K562 (cell line): ENCODE results near the gene SLC29A3. TPM values are rescaled to one million over a fixed set of nuclear protein-coding genes. Genes with fewer than 3 reads are reported as not detected.

Experiments
- ATAC-seq: fragments of 200-7000 bp; cut with Tn5 transposase; 3 replicates; pipeline ENCODE4 v1.9.1; 2020; ENCODE audit warnings: moderate library complexity
- BruUV-seq: library from RNA; stranded (reverse); fragments of 400-500 nt; replicated peaks from 2 replicates; lab custom pipeline; 2021; lab: Mats Ljungman, UMichigan
- CTCF ChIA-PET: fragments of 300-600 bp; formaldehyde crosslinking; extraction: SDS; loops from one replicate; lab custom pipeline; 2021; ENCODE audit warnings: low intra/inter-chr PET ratio; lab: Yijun Ruan, JAX
- POLR2A ChIA-PET: fragments of 300-600, 350-650 bp; sonication (Branson Sonifier 250); formaldehyde crosslinking; extraction: SDS; loops from one replicate; lab custom pipeline; 2021; ENCODE audit warnings: antibody characterized with exemption, inconsistent platforms; lab: Yijun Ruan, JAX
- DNase-seq, 4 experiments: peaks; one replicate each; pipeline versions ENCODE4 v3.0.0 to v3.0.0-alpha.2; 2011 to 2018; ENCODE audit warnings: low spot score in 3 of 4, mixed read lengths in 3 of 4; ENCODE audit errors: extremely low read depth in 1 of 4
- FAIRE-seq: peaks from 2 replicates; lab custom pipeline; 2011; peaks lifted over from hg19 to GRCh38; lab: Jason Lieb, UNC
- H2AFZ ChIP-seq: 2 replicates; pipeline ENCODE4 v1.6.0; 2011; ENCODE audit warnings: low read depth, low read length, control low read depth, inconsistent platforms
- H3K27ac ChIP-seq: fragments of 200-600 bp; 3 replicates; pipeline ENCODE4 v1.8.0; 2011; ENCODE audit warnings: low read depth, mild to moderate bottlenecking, control low read depth, inconsistent platforms, low read length, moderate library complexity, mixed read lengths; ENCODE audit errors: extremely low read depth
- H3K27me3 ChIP-seq, 2 experiments: fragments of 300-600 bp in 1 of 2; 2 replicates in 1 of 2; 3 replicates in 1 of 2; pipeline versions ENCODE4 v1.6.0 to v1.8.0; 2011; ENCODE audit warnings: inconsistent platforms in 2 of 2, low read length in 2 of 2, mild to moderate bottlenecking in 1 of 2, mixed read lengths in 1 of 2, moderate library complexity in 1 of 2; ENCODE audit not compliant: control insufficient read depth in 2 of 2, insufficient read depth in 2 of 2
- H3K36me3 ChIP-seq: fragments of 300-600 bp; 3 replicates; pipeline ENCODE4 v1.8.0; 2011; ENCODE audit warnings: mild to moderate bottlenecking, low read length, inconsistent platforms; ENCODE audit not compliant: control insufficient read depth, insufficient read depth
- H3K4me1 ChIP-seq, 2 experiments: fragments of 200-600 bp in 1 of 2; replicated peaks in 1 of 2; 2 replicates in 1 of 2; 3 replicates in 1 of 2; pipeline versions ENCODE4 v1.5.1 to v1.8.0; 2011; ENCODE audit warnings: inconsistent platforms in 2 of 2, low read length in 2 of 2, mild to moderate bottlenecking in 1 of 2, mixed read lengths in 1 of 2, moderate library complexity in 1 of 2; ENCODE audit not compliant: control insufficient read depth in 2 of 2, insufficient read depth in 2 of 2
- H3K4me2 ChIP-seq: 2 replicates; pipeline ENCODE4 v1.6.1; 2011; ENCODE audit warnings: low read length, control low read depth, inconsistent platforms, mixed read lengths; ENCODE audit not compliant: insufficient read depth
- H3K4me3 ChIP-seq: fragments of 200-600 bp; sonication (generic), shearing (Covaris generic); 2 replicates; pipeline ENCODE4 v1.5.1; 2016; ENCODE audit warnings: control low read depth, inconsistent platforms
- H3K79me2 ChIP-seq: fragments of 200-600 bp; 3 replicates; pipeline ENCODE4 v1.8.0; 2011; ENCODE audit warnings: low read length, inconsistent platforms; ENCODE audit not compliant: control insufficient read depth, insufficient read depth
- H3K9ac ChIP-seq, 2 experiments: 2 replicates each; pipeline versions ENCODE4 v1.6.0 to v1.6.1; 2011; ENCODE audit warnings: low read depth in 2 of 2, low read length in 2 of 2, control low read depth in 1 of 2, inconsistent platforms in 1 of 2, mild to moderate bottlenecking in 1 of 2, mixed read lengths in 1 of 2; ENCODE audit not compliant: insufficient read depth in 1 of 2
- H3K9me1 ChIP-seq: one replicate; pipeline ENCODE4 v1.6.0; 2011; ENCODE audit warnings: inconsistent platforms, mild to moderate bottlenecking, low read length, moderate library complexity; ENCODE audit not compliant: control insufficient read depth, insufficient read depth
- H3K9me3 ChIP-seq: replicated peaks from 2 replicates; pipeline ENCODE4 v1.5.1; 2011; ENCODE audit warnings: low read depth, low read length, inconsistent platforms; ENCODE audit not compliant: control insufficient read depth, insufficient read depth
- H4K20me1 ChIP-seq: replicated peaks from 2 replicates; pipeline ENCODE4 v1.6.1; 2011; ENCODE audit warnings: low read length, inconsistent platforms, mixed read lengths; ENCODE audit not compliant: control insufficient read depth, insufficient read depth
- ARID1B ChIP-seq: fragments of 450-650 bp; IDR thresholded peaks from 2 replicates; pipeline ENCODE4 v1.6.1; 2016; ENCODE audit warnings: antibody characterized with exemption, mild to moderate bottlenecking, inconsistent platforms
- COPS2 ChIP-seq: fragments of 450-650 bp; conservative IDR thresholded peaks from 2 replicates; pipeline ENCODE4 v1.6.1; 2016; ENCODE audit warnings: mild to moderate bottlenecking, moderate library complexity
- HEY1 ChIP-seq: fragments of 250-450 bp; sonication (Bioruptor Pico); IDR thresholded peaks from 2 replicates; pipeline ENCODE4 v1.5.0; 2020; ENCODE audit warnings: mild to moderate bottlenecking, moderate library complexity, borderline replicate concordance
- IFI16 ChIP-seq: fragments of 250-450 bp; sonication (Bioruptor Pico); IDR thresholded peaks from 2 replicates; pipeline ENCODE4 v2.1.2; 2022; ENCODE audit warnings: mild to moderate bottlenecking, inconsistent platforms
- ZNF507 ChIP-seq: conservative IDR thresholded peaks from 2 replicates; pipeline ENCODE4 v1.6.1; 2017; ENCODE audit warnings: missing genetic modification characterization, missing compliant biosample characterization
- WGBS: fragments of 100-300 bp; shearing (Covaris generic); methylation state at CpG from one replicate; pipeline ENCODE4 v1.1.6; 2016; ENCODE audit warnings: low coverage, mixed read lengths; ENCODE audit not compliant: insufficient coverage; ENCODE audit errors: missing lambda C conversion rate; 5-methylcytosine and 5-hydroxymethylcytosine counted together
- in situ Hi-C: fragments of 300-500 bp; cut with MboI; formaldehyde crosslinking; loops from 4 replicates; pipeline ENCODE4 v1.15.0; 2018; ENCODE audit warnings: inconsistent platforms, mixed read lengths
- intact Hi-C: fragments of 100-400 bp; cut with micrococcal nuclease; formaldehyde crosslinking; loops from 2 replicates; pipeline ENCODE4 v1.14.2; 2022
- polyA plus RNA-seq, 8 experiments: library from polyadenylated mRNA; depleted of rRNA in 4 of 8; stranded (reverse) in 5 of 8; unstranded in 3 of 8; fragments of >200 nt; fragmentation: Nextera tagmentation in 2 of 8; fragmentation: Illumina TruSeq in 1 of 8; extraction: Ambion mirVana in 2 of 8; extraction: Trizol in 1 of 8; gene quantifications; 2 replicates each; pipeline versions ENCODE4 v1.2.1 to v1.2.3, GENCODE V29; 2011 to 2014; ENCODE audit warnings: inconsistent platforms in 1 of 8, missing spikeins in 1 of 8
- total RNA-seq, 7 experiments: library from RNA; depleted of rRNA in 6 of 7; stranded (reverse); fragments of >200 nt in 6 of 7; fragmentation: Illumina TruSeq in 2 of 7; extraction: Trizol in 2 of 7; gene quantifications; 2 replicates each; pipeline versions ENCODE4 v1.2.1 to v1.2.3, GENCODE V29; 2011 to 2021; ENCODE audit warnings: low replicate concordance in 1 of 7
- TF ChIP-seq, protein P1 (sequence below): fragments of 250-450 bp; sonication (Bioruptor Pico); IDR thresholded peaks from 2 replicates; pipeline ENCODE4 v1.4.0; 2020
- TF ChIP-seq, protein P2 (sequence below): fragments of 250-450 bp; sonication (Bioruptor Pico); IDR thresholded peaks from 2 replicates; pipeline ENCODE4 v1.9.0; 2021; ENCODE audit warnings: mild to moderate bottlenecking, inconsistent platforms

The SLC29A3 gene
- total and polyA plus RNA-seq, 9 of the 15 experiments (the other 6 are each of a cell fraction or from before 2014, with no cell fraction given), result 2.1 to 10.7 (median 4.6) TPM

DNA sequence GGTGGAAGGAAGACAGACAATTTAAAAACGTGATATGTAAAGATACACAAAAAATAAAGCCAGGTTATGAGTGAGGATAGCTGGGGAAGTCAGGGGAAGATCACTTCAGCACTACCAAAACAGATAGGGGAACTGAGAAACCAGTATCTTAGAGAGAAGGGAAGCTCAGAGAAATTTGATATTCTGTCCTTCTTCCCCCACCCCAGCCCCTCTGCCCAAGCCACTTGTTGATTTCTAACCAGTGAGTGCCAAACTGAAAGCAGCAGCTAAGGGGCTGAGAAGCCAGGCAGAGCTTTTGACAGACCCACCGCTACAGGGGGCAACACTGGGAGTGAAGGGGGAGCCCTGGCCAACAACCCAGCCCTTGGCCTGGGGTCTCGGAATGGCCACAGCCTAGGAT lies 9.1 kb upstream of the SLC29A3 start (continued):
- TF ChIP-seq, protein P1, sequence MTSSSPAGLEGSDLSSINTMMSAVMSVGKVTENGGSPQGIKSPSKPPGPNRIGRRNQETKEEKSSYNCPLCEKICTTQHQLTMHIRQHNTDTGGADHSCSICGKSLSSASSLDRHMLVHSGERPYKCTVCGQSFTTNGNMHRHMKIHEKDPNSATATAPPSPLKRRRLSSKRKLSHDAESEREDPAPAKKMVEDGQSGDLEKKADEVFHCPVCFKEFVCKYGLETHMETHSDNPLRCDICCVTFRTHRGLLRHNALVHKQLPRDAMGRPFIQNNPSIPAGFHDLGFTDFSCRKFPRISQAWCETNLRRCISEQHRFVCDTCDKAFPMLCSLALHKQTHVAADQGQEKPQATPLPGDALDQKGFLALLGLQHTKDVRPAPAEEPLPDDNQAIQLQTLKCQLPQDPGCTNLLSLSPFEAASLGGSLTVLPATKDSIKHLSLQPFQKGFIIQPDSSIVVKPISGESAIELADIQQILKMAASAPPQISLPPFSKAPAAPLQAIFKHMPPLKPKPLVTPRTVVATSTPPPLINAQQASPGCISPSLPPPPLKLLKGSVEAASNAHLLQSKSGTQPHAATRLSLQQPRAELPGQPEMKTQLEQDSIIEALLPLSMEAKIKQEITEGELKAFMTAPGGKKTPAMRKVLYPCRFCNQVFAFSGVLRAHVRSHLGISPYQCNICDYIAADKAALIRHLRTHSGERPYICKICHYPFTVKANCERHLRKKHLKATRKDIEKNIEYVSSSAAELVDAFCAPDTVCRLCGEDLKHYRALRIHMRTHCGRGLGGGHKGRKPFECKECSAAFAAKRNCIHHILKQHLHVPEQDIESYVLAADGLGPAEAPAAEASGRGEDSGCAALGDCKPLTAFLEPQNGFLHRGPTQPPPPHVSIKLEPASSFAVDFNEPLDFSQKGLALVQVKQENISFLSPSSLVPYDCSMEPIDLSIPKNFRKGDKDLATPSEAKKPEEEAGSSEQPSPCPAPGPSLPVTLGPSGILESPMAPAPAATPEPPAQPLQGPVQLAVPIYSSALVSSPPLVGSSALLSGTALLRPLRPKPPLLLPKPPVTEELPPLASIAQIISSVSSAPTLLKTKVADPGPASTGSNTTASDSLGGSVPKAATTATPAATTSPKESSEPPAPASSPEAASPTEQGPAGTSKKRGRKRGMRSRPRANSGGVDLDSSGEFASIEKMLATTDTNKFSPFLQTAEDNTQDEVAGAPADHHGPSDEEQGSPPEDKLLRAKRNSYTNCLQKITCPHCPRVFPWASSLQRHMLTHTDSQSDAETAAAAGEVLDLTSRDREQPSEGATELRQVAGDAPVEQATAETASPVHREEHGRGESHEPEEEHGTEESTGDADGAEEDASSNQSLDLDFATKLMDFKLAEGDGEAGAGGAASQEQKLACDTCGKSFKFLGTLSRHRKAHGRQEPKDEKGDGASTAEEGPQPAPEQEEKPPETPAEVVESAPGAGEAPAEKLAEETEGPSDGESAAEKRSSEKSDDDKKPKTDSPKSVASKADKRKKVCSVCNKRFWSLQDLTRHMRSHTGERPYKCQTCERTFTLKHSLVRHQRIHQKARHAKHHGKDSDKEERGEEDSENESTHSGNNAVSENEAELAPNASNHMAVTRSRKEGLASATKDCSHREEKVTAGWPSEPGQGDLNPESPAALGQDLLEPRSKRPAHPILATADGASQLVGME (CRISPR knock-in tag), result no peak
- no peak for TF ChIP-seq IFI16

DNA sequence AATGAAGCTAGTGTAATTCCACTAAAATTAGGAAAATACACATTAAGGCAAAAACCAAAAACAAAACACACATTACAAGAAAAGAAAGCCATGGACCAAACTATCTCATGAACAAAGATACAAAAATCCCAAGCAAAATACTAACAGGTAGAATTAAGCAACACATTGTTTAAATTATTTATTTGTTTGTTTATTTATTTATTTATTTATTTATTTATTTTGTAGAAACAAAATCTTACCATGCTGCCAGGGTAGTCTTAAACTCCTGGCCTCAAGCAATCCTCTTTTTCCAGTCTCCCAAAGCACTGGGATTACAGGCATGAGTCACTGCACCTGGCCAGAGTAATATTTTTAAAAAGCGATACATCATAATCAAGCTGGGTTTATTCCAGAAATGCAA lies 6.8 kb upstream of the SLC29A3 start:
- CTCF ChIA-PET, result interaction anchor here (0.6 to 5.8 kb wide), 3 partner anchors 258 to 921 kb away, joined by 3 to 32 read pairs (median 18); no protein-coding TSS in a partner anchor
- DNase-seq (no peak), ATAC-seq (no peak), FAIRE-seq (no peak)
- no peaks in the 10 kb centered on the region for H3K36me3 ChIP-seq
- intact Hi-C loops (loop anchor here (5.0 to 10.0 kb wide), 3 partner anchors 295 to 733 kb away; no protein-coding TSS in a partner anchor), in situ Hi-C loops (loop anchor here (5.0 to 25.0 kb wide), 4 partner anchors 390 to 1025 kb away; no protein-coding TSS in a partner anchor)
- WGBS, result 50% methylated on average over 1 of the region's 1 CpG
- H3K9me1 ChIP-seq, result no peaks in the 10 kb centered on the region
- no peak overlapping the region for H2AFZ ChIP-seq
- H3K4me3 ChIP-seq, result no peak overlapping the region
- H3K27me3 ChIP-seq, result peaks cover 0 to 19% of the 10 kb centered on the region in 2 experiments; a peak in 3 of 5 replicates
- no peak overlapping the region for H3K9ac ChIP-seq
- H3K9me3 ChIP-seq, result no peaks in the 10 kb centered on the region
- H3K4me2 ChIP-seq, result no peak overlapping the region
- no TSS peak for BruUV-seq
- no peaks in the 10 kb centered on the region for H4K20me1 ChIP-seq
- no peak overlapping the region for H3K27ac ChIP-seq
- POLR2A ChIA-PET, result no interaction called here
- peaks cover 0 to 9% of the 10 kb centered on the region in 2 experiments; a peak in 3 of 5 replicates for H3K4me1 ChIP-seq
- H3K79me2 ChIP-seq, result no peaks in the 10 kb centered on the region
- TF ChIP-seq COPS2 (no peak), HEY1 (CRISPR knock-in tag) (no peak), ARID1B (no peak), ZNF507 (tag) (peak; percentile 55; the same call in 1 of the 2 replicates)
- TF ChIP-seq, protein P2, sequence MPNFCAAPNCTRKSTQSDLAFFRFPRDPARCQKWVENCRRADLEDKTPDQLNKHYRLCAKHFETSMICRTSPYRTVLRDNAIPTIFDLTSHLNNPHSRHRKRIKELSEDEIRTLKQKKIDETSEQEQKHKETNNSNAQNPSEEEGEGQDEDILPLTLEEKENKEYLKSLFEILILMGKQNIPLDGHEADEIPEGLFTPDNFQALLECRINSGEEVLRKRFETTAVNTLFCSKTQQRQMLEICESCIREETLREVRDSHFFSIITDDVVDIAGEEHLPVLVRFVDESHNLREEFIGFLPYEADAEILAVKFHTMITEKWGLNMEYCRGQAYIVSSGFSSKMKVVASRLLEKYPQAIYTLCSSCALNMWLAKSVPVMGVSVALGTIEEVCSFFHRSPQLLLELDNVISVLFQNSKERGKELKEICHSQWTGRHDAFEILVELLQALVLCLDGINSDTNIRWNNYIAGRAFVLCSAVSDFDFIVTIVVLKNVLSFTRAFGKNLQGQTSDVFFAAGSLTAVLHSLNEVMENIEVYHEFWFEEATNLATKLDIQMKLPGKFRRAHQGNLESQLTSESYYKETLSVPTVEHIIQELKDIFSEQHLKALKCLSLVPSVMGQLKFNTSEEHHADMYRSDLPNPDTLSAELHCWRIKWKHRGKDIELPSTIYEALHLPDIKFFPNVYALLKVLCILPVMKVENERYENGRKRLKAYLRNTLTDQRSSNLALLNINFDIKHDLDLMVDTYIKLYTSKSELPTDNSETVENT (CRISPR knock-in tag), result no peak
